ENCODE results near the gene TMIE.

Gene TMIE

DNA sequence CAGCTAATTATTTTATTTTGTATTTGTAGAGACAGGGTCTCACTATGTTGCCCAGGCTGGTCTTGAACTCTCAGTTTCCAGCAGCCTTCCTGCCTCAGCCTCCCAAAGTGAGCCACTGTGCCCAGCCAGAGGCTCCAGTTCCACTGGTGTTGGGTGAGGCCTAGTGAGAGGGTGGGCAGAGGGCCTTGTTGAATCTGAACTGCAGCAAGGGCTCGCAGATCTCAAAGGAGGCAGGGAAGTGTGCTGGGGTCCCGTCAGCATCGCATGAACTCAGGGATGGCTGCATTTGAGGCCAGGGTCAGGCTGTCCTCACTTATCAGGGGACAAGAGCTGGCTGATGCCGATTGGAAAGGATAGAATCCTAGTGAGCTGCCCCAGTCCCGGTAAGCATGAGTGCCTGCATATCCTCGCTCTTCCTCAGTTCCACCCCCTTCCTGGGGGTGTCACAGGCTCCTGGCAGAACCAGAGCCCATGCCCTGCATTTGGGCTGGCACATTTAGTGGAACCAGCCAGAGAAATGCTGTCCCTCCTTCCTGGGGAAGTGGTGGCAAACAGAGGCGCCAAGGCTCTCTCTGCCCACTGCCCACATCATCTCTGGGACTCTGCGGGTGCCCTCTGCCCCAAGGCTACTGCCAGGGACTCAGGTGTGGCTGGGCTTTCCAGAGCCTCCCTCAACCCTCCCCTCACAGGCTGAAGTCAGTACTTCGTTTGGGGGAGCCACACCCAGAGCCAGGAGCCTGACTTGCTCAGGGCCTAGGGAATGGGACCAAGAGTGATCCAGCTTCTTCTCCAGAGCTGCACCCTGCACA lies 31.8 kb upstream of the TMIE start:
- no peak for DNase-seq

- no peak for DNase-seq
Measured at GRCh38 chr3:46670000-46670890, 30.9 kb upstream of the TMIE start.

GRCh38 chr3:46670891-46671427 lies 30.2 kb upstream of the TMIE start:
- no peak for DNase-seq

DNA sequence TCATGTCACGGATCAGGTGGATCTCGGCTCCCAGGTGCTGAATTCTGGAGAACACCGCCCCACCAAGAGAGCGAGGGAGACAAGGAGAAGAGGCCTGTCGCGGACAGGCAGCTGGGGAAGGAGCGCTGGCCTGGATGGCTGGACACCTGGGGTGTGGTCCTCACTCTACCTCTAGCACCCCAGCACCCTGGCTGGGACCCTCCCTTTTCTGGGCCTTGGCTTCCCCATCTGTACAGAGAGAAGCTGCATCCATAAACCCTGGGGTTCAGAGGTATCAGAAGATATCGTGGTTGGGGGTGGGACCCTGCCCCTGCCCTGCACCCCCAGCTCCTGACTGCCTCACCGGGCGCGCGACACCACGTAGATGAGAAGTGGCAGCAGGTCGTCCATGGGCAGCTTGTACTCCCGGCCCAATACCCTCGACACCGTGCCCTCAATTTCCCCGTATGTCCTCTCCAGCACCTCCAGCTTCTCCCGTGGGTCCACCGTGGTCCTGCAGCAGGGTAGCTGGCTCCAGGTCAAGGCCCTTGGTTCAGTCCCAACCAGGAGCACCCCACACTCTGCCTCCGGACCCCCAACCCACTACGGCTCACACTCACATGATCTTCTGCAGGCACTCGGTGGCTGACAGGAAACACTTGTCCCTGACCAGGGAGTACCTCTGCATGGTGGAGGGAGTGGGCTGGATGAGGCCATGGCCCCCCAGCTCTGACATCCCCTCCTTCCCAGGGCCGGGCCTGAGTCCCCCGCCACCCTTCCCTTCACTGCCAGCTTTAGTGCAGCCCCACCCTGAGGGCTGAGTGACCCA lies 29.4 kb upstream of the TMIE start:
- no peak for DNase-seq

- no peak for DNase-seq
Measured at GRCh38 chr3:46672349-46672695, 28.9 kb upstream of the TMIE start.

GRCh38 chr3:46673151-46674030 lies 27.8 kb upstream of the TMIE start:
- DNase-seq = no peak

DNA sequence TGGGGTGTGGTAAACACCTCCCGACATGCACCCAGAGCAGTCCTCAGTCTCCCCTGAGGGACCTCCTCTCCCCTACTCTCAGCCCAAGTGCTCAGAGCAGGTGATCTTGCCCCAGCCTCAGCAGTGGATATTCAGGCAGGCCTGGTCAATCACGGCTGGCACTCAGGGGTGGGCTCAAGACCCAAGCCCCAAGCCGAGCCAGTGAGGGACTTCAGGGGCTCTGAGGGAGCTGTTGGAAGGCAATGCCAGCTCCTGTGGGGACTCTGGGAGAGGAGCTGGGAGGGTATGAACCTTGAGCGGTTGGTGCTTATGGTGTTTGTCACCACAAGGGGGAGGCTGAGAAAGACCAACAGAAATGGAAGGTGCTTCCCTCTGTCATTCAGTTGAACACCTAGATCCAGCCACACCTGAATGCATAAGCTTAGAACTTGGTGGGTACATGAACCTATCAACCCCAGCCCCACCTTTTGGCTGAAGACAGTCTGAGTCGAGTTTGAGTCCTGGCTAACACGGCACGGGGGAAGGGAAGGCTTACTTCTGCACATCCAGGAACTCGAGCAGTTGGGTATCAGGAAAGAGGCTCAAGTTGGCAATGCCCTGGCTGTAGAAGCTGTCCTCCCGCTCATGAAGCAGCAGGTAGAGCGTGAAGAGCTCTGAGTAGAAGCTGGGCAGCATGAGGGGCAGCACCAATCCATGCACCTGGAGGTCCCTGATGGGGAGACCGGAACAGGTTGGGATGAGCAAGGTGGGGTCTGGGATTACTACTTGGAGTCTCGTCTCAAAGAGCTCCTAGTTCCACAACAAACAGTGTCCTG lies 27.0 kb upstream of the TMIE start:
- DNase-seq = no peak

GRCh38 chr3:46675426-46675825 lies 25.8 kb upstream of the TMIE start:
- no peak for DNase-seq

DNA sequence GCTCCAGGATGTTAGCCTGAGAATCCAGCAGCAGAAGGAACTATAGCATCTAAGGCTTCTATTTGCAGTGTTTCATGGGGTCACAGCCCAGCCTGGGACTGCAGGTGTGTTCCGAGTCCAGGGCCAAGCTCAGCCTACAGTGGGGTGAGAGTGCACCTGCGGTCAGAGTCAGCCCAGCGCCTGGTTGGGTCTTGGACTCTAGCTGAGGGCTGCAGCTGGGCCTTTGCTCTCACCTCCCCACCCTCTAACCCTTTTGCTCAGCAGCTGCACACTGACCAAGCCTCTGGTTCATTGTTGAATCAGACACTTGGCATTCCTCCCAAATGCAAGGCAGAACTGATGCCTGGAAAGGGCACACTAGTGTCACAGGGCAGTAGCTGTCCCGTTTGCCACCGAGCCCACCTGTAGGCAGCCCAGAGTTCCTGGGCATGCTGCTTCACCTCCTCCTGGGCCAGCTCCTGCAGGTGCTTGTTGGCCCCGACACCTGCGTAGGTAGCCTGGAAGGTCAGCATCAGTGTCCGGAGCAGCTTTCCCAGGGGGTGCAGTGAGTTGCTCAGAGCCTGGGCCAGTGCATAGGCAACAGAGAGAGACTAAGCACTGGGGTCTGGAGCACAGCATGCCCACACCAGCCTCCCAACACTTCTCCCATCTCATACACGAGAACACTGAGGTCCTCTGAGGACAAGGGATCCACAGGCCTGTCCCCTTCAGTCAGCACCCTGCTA lies 25.2 kb upstream of the TMIE start:
- DNase-seq = no peak

DNA sequence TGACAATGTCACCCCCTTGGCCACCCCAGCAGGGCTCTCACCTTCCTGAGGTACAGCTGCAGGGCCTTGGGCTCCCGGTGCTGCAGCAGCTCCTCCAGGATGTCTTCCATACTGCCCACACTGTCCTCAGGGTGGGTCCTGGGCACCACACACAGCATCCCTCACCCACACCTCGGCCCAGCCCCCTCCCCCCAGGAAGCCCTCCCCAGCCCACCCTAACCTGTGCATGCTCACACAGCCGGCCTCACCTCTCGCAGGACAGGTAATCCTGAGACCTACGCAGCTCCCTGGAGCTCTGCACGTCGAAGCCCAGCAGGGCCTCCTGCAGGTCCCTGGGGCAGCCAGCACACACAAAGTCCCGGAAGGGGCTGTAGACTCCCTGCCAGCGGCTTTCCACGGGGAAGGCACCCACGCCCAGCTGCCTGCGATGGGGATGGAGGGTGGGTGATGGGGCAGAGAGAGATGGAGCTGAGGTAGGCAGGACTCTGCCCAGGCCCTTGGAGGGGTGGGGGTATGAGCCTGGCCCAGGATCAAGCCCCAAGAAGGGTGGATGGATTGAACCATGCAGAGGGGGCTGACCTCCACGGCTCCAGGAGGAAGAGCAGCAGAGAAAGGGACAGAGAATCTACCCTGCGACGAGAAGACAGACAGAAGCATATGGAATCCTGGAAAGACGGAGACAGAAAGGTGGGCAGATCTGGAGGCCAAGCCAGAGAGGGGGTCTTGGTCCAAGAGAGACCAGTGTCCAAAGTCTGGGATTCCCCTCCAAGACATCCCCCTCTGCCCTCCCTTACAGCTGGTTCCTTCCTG lies 24.4 kb upstream of the TMIE start:
- no peak for DNase-seq

DNA sequence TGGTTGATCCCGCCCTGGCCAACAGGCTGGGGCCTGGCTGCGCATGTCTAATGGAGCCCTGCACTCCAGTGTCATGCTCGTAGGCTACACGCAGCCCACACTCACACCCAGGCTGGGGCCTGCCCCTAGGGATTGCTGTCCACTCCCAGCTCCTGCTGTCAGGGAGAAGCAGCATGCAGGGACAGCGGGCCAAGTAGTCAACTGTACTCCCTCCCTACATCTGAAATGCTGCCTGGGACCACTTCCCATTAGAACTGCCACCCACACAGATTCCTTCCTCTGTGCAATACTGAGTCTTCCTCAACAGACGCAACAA lies 23.8 kb upstream of the TMIE start:
- DNase-seq = no peak

- DNase-seq = no peak
Measured at GRCh38 chr3:46678280-46678679, 22.9 kb upstream of the TMIE start.

DNA sequence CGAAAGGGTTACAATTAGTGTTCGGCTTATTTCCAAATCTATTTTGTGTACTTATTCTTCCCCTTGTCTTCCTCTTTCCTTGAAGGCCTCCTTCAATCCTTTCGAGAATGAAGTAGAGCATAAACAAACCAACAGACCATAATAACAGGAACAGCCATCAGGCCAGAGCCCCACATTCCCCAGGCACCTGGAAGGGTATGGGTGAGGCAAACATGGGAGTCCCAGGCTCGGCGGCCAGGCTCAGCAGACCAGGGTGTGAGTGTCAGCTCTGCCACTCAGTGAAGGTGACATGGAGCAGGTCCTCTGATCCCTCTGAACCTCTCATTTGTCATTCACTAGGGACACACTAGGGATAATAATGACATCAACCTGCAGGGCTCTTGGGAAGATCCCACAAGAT lies 21.5 kb upstream of the TMIE start:
- no peak for DNase-seq

DNA sequence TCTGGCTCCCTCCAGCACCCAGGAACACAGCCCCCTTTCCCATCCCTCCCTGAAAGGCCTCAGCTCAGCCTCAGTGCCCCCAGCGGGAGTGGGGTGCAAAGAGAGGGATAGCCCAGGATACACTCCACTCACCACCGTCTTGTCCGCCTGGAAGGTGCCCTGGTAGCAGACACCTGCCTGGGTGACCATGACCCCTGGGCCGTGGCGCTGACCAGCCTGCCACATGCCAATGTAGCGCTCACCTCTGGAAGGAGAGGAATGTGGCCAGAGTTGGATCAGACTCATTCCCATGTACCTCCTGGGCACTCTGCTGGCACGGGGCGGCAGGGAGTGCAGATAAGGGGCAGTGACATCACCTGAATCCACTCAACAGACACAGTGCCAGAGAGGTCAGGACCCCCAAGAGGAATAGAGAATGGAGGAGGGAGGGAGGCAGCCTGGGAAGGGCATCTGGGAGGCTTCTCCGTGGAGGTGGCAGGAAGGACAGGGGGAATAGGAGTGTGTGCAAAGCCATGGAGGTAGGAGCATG lies 20.8 kb upstream of the TMIE start:
- DNase-seq = no peak

DNA sequence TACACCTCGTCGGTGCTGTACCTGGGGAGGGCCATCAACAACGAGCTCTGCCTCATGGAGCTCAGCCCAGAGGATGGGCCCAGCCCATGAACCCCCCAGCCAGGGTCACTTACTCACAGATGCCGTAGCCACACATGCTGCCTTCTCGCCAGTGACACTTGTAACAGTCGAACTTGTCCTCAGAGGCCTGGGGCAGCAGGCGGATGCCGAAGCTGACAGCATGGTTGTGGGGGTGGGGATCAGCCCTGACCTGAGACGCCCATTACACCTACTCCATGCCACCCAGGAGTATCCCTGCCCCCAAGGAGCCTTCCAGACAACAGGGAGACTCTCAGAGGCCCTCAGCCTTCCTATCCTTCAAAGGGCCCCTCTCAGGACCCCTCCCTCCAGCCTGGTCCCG lies 19.8 kb upstream of the TMIE start:
- DNase-seq = no peak

GRCh38 chr3:46681856-46682540 lies 19.2 kb upstream of the TMIE start:
- DNase-seq = no peak

- no peak for DNase-seq
Measured at GRCh38 chr3:46682974-46683373, 18.2 kb upstream of the TMIE start.

DNA sequence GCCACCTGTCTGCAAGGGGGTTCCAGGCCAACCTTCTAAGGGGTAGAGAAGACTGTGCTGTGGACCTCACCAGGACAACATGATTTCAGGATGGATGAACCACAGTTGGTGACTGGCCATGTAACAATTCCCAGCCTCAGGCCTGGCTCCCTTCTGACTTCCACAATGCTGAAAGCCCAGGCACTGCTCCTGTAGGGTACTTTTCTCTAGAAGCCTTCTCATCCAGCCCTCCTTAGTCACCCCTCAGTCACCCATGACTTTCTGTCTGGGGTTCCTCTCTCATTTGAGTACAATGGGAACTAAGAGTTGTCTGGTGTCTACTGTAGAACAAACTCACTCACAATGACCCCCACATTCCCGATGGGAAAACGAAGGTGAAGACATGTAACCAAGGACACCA lies 16.3 kb upstream of the TMIE start:
- no peak for DNase-seq

DNA sequence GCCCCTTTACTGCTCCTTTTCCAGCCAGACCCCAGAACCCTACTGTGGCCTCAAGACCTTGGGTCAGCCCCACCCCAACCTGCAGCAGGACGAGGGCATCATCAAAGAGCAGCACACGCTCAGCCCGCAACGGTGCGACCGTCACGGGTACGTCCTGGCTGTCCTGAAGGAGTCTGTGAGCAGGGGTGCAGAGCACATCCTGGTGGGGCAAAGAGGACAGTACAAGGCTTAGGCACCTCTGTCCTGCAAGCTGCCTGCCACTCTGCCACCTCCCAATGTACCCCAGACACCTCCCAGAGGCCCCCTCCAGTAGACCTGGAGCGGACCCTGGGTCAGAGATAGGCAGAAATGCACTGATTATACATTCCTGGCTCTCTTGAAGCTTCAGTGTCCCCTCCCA lies 15.7 kb upstream of the TMIE start:
- DNase-seq = no peak

Measured in stimulated activated CD4-positive, alpha-beta T cell treated with anti-CD3 and anti-CD28 coated beads, Interleukin-12 subunit alpha, Interleukin-12 subunit beta, amount 100 ng/mL, for 4 hours (primary cell).